Activated CD8-positive, alpha-beta T cell treated with anti-CD3 and anti-CD28 coated beads, Interleukin-2, amount 10 ng/mL, durations not matched to agents 7 days and 5 days (primary cell): ENCODE measurements around the gene GNAS-AS1. TPM values are rescaled to one million over a fixed set of nuclear protein-coding genes. Genes with fewer than 3 reads are reported as not detected.

ENCODE experiments used
- ATAC-seq: fragments of 150-1000 bp; cut with Tn5 transposase; one replicate; pipeline ENCODE4 v1.10.0; 2021; ENCODE audit warnings: moderate library complexity
- CTCF ChIA-PET: fragments of 350-600 bp; sonication (Branson Sonifier 250); formaldehyde crosslinking; loops from one replicate; lab custom pipeline; 2021; ENCODE audit warnings: antibody characterized with exemption; lab: Charles Lee
- POLR2A ChIA-PET: fragments of 350-600 bp; sonication (Branson Sonifier 250); formaldehyde crosslinking; loops from one replicate; lab custom pipeline; 2021; ENCODE audit warnings: antibody characterized with exemption; lab: Charles Lee
- DNase-seq: peaks from one replicate; pipeline ENCODE4 v3.0.0-alpha.2; 2020
- H3K27ac Mint-ChIP-seq: one replicate; pipeline ENCODE4 v1.8.0; 2021; ENCODE audit warnings: mild to moderate bottlenecking, mixed read lengths
- H3K27me3 Mint-ChIP-seq: one replicate; pipeline ENCODE4 v1.8.0; 2021; ENCODE audit warnings: low read depth, mixed read lengths
- H3K36me3 Mint-ChIP-seq: one replicate; pipeline ENCODE4 v1.8.0; 2021; ENCODE audit warnings: low read depth, mixed read lengths
- H3K4me1 Mint-ChIP-seq: one replicate; pipeline ENCODE4 v1.8.0; 2021; ENCODE audit warnings: low read depth, mixed read lengths
- H3K4me3 Mint-ChIP-seq: one replicate; pipeline ENCODE4 v1.8.0; 2021; ENCODE audit warnings: mild to moderate bottlenecking, mixed read lengths
- H3K9me3 Mint-ChIP-seq: one replicate; pipeline ENCODE4 v1.8.0; 2022; ENCODE audit warnings: mixed read lengths; ENCODE audit not compliant: insufficient read depth
- total RNA-seq, 2 experiments: library from RNA; stranded (reverse); gene quantifications; one replicate each; pipeline ENCODE4 v1.2.3, GENCODE V29; 2021

Gene GNAS-AS1
- total RNA-seq, 2 experiments from 2014 or later, result 1.3 to 2.0 TPM

- Mint-ChIP-seq H3K27ac (no peak overlapping the region), H3K36me3 (no peaks in the 10 kb centered on the region), H3K4me3 (no peak overlapping the region), H3K9me3 (no peaks in the 10 kb centered on the region), H3K4me1 (no peaks in the 10 kb centered on the region), H3K27me3 (peaks cover 25% of the 10 kb centered on the region)
- POLR2A ChIA-PET, result interaction anchor here (0.7 kb wide), 1 partner anchor 308 kb away, joined by 3 read pairs; no protein-coding TSS in a partner anchor
- DNase-seq (no peak), ATAC-seq (no peak)
- CTCF ChIA-PET, result no interaction called here
Observed at GRCh38 chr20:58787211-58788005, 63.3 kb downstream of the GNAS-AS1 start.

- H3K4me3 Mint-ChIP-seq, result no peak overlapping the region
- no peaks in the 10 kb centered on the region for H3K36me3 Mint-ChIP-seq
- DNase-seq (no peak), ATAC-seq (no peak)
- no peaks in the 10 kb centered on the region for H3K4me1 Mint-ChIP-seq
- H3K9me3 Mint-ChIP-seq, result no peaks in the 10 kb centered on the region
- H3K27me3 Mint-ChIP-seq, result peaks cover 36% of the 10 kb centered on the region
- CTCF ChIA-PET, result no interaction called here
- H3K27ac Mint-ChIP-seq, result no peak overlapping the region
- POLR2A ChIA-PET, result no interaction called here
Observed at GRCh38 chr20:58784321-58785074, 66.2 kb downstream of the GNAS-AS1 start.

DNA sequence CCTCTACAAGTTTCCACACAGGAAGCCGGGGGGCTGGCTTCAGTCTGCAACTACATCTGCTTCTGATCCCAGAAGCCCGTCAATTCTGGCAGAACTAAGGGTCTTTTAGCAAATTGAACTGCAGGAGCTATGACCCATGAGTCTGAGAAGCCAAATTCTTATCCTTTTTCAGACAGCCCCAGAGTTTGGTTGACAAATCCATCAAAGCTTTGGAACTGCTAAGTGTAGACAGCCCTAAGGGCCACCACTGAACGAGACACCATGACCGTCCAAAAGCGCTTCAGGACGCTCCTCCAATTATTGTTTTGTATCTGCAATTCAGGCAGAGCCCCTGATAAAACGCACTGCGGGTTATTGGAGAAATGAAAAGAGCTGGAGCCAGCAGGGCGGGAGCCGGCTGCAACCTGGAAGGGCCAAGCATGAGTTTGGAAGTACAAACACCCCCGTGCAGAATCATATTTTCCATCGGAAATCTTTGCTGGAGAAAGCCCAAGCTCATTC, 67.1 kb downstream of the GNAS-AS1 start:
- H3K4me3 Mint-ChIP-seq, result no peak overlapping the region
- ChIA-PET CTCF (no interaction called here), POLR2A (interaction anchor here (0.5 kb wide), 1 partner anchor 97 kb away, joined by 5 read pairs; no protein-coding TSS in a partner anchor)
- H3K4me1 Mint-ChIP-seq, result no peaks in the 10 kb centered on the region
- no peak overlapping the region for H3K27ac Mint-ChIP-seq
- no peaks in the 10 kb centered on the region for H3K36me3 Mint-ChIP-seq
- ATAC-seq (no peak), DNase-seq (no peak)
- H3K27me3 Mint-ChIP-seq, result peaks cover 42% of the 10 kb centered on the region
- H3K9me3 Mint-ChIP-seq, result no peaks in the 10 kb centered on the region

GRCh38 chr20:58781138-58781537, 69.6 kb downstream of the GNAS-AS1 start:
- no peaks in the 10 kb centered on the region for H3K36me3 Mint-ChIP-seq
- ChIA-PET CTCF (no interaction called here), POLR2A (no interaction called here)
- H3K9me3 Mint-ChIP-seq, result no peaks in the 10 kb centered on the region
- no peak overlapping the region for H3K27ac Mint-ChIP-seq
- no peaks in the 10 kb centered on the region for H3K4me1 Mint-ChIP-seq
- DNase-seq (no peak), ATAC-seq (no peak)
- H3K4me3 Mint-ChIP-seq, result no peak overlapping the region
- H3K27me3 Mint-ChIP-seq, result peaks cover 36% of the 10 kb centered on the region

- no peak overlapping the region for H3K27ac Mint-ChIP-seq
- no peaks in the 10 kb centered on the region for H3K4me1 Mint-ChIP-seq
- H3K4me3 Mint-ChIP-seq, result no peak overlapping the region
- ChIA-PET CTCF (no interaction called here), POLR2A (no interaction called here)
- peaks cover 37% of the 10 kb centered on the region for H3K27me3 Mint-ChIP-seq
- H3K9me3 Mint-ChIP-seq, result no peaks in the 10 kb centered on the region
- no peaks in the 10 kb centered on the region for H3K36me3 Mint-ChIP-seq
- ATAC-seq, result no peak
- no peak for DNase-seq
Observed at GRCh38 chr20:58778760-58779159, 71.9 kb downstream of the GNAS-AS1 start.

GRCh38 chr20:58777657-58778056, 73.0 kb downstream of the GNAS-AS1 start:
- H3K9me3 Mint-ChIP-seq, result no peaks in the 10 kb centered on the region
- H3K36me3 Mint-ChIP-seq, result no peaks in the 10 kb centered on the region

DNA sequence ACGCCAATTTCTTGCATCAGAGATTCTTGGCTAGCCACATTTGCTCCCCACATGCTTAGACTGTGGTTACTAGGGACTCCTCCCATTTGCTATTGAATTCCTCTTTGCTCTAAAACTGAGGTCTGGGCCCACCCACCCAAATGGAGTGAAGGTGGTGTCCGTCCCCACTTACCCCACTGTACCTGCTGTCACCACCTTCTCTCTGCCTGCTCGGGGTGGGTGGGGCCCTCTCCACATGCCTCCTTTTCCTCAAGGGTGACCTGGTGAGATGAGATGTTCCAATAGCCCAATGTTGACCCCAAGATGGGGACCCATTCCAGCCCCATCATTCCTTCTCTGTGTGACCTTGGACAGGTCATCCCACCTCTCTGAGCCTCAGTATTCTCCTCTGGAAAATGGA, 74.6 kb downstream of the GNAS-AS1 start:
- Mint-ChIP-seq H3K4me3 (no peak overlapping the region), H3K4me1 (no peaks in the 10 kb centered on the region), H3K27me3 (peaks cover 30% of the 10 kb centered on the region), H3K27ac (no peak overlapping the region), H3K9me3 (no peaks in the 10 kb centered on the region), H3K36me3 (no peaks in the 10 kb centered on the region)
- ChIA-PET CTCF (no interaction called here), POLR2A (no interaction called here)
- no peak for ATAC-seq
- no peak for DNase-seq

More at GRCh38 chr20:58777657-58778056, 73.0 kb downstream of the GNAS-AS1 start:
- Mint-ChIP-seq H3K27me3 (peaks cover 40% of the 10 kb centered on the region), H3K4me1 (no peaks in the 10 kb centered on the region), H3K27ac (no peak overlapping the region), H3K4me3 (no peak overlapping the region)
- ChIA-PET POLR2A (no interaction called here), CTCF (interaction anchor here (0.6 kb wide), 1 partner anchor 555 kb away, joined by 3 read pairs; no protein-coding TSS in a partner anchor)
- ATAC-seq (no peak), DNase-seq (no peak)

- ChIA-PET POLR2A (interaction anchor here (0.6 kb wide), 1 partner anchor 1324 kb away, joined by 3 read pairs; no protein-coding TSS in a partner anchor), CTCF (no interaction called here)
- ATAC-seq (no peak), DNase-seq (no peak)
- H3K9me3 Mint-ChIP-seq, result no peaks in the 10 kb centered on the region
- H3K36me3 Mint-ChIP-seq, result no peaks in the 10 kb centered on the region
- no peak overlapping the region for H3K4me3 Mint-ChIP-seq
- no peak overlapping the region for H3K27ac Mint-ChIP-seq
- H3K27me3 Mint-ChIP-seq, result peaks cover 35% of the 10 kb centered on the region
- H3K4me1 Mint-ChIP-seq, result no peaks in the 10 kb centered on the region
Observed at GRCh38 chr20:58775371-58775770, 75.3 kb downstream of the GNAS-AS1 start.

DNA sequence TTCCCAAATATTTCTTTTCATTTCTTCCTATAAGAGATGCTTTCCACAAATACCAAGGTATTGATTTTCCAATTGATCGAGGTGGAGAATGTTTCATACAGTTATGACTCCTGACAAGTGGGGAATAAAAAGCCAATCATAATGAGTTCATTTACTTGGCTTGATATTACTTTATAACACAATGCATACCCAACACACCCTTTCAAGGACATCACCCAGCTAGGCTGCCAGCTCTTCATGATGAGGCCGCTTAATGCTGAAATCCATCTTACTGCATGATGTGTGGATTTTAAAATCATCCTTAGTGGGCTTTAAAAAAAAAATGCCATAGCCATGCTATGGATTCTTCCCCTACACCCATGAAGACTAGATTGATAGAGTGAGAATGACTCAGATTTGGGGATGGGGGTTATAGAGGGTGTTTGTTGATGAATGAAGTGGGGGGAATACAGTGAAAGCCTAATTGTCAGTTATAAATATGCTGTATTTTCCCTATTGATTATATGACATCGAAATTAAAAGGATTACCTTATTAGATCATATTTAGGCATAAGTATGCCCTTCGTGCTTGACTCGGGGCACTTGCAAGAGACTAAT, 75.9 kb downstream of the GNAS-AS1 start:
- Mint-ChIP-seq H3K4me1 (no peaks in the 10 kb centered on the region), H3K27me3 (peaks cover 35% of the 10 kb centered on the region), H3K9me3 (no peaks in the 10 kb centered on the region), H3K27ac (no peak overlapping the region), H3K4me3 (no peak overlapping the region), H3K36me3 (no peaks in the 10 kb centered on the region)
- ChIA-PET CTCF (no interaction called here), POLR2A (no interaction called here)
- DNase-seq (no peak), ATAC-seq (no peak)

DNA sequence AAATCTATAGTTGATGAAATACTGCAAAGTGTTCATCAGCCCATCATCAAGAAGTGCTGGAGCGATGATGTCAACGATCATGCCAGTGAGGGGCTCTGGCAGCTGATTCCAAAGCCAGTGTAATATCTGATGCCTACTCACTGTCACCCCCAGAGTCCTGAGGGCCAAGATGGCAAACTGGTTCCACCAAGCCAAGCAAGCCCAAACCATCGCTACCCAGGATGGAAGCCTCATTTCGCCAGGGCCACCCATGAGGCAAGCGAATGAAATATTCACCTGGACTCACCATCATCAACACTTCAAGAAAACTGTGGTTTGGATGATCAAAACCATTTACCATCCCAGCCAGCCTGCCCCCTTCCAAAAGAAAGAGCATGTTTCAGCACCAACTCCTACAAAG, 76.5 kb downstream of the GNAS-AS1 start:
- Mint-ChIP-seq H3K4me3 (no peak overlapping the region), H3K27me3 (peaks cover 32% of the 10 kb centered on the region), H3K9me3 (no peaks in the 10 kb centered on the region), H3K27ac (no peak overlapping the region), H3K4me1 (no peaks in the 10 kb centered on the region), H3K36me3 (no peaks in the 10 kb centered on the region)
- ChIA-PET POLR2A (no interaction called here), CTCF (no interaction called here)
- DNase-seq (no peak), ATAC-seq (no peak)

- ATAC-seq (no peak), DNase-seq (no peak)
- ChIA-PET POLR2A (no interaction called here), CTCF (no interaction called here)
- peaks cover 32% of the 10 kb centered on the region for H3K27me3 Mint-ChIP-seq
- no peak overlapping the region for H3K27ac Mint-ChIP-seq
- no peak overlapping the region for H3K4me3 Mint-ChIP-seq
- no peaks in the 10 kb centered on the region for H3K9me3 Mint-ChIP-seq
- no peaks in the 10 kb centered on the region for H3K4me1 Mint-ChIP-seq
- no peaks in the 10 kb centered on the region for H3K36me3 Mint-ChIP-seq
Observed at GRCh38 chr20:58772786-58773185, 77.9 kb downstream of the GNAS-AS1 start.
